ENCODE results near the gene ARL5C. TPM values are rescaled to one million over a fixed set of nuclear protein-coding genes. Genes with fewer than 3 reads are reported as not detected.
A peak's percentile ranks its signal among the peaks of the same experiment; 100 is the strongest.
"Not testable (repeated sequence)": the region's sequence is repeated elsewhere in the genome, so short reads cannot be mapped to it uniquely, and the experiment has no call there.

The ARL5C gene
- total RNA-seq, 1 donor from 2014 or later, result not detected

DNA sequence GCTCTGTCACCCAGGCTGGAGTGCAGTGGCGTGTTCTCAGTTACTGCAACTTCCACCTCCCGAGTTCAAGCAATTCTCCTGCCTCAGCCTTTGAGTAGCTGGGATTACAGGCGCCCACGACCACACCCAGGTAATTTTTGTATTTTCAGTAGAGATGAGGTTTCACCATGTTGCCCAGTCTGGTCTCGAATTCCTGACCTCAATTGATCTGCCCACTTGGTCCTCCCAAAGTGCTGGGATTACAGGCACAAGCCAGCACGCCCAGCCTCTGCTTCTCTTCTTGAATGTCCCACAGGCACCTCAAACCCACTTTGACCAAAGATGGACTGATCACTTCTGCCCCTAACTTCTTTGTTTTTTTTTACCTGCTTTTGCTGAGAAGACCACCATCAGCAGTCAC is 4.6 kb upstream of the ARL5C start:
- no peak for DNase-seq
- ATAC-seq, result no peak
- intact Hi-C loops (cut with micrococcal nuclease), result no loop called here

DNA sequence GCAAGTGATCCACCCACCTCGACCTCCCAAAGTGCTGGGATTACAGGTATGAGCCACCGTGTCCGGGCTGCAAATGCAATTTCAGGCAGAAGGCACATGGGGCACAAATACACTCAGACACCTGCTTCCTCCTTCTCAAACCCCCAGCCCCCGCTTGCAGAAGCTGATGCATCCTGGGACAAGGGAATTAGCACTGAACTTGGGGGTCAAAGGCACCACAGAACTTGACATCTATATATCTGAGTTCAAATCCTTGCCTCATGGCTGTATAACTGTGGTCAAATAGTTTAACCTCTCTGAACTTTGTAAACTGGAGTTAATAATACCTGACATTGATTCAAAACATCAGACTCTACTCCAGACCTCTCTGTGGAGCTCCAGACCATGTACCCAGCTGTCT is 4.1 kb upstream of the ARL5C start:
- intact Hi-C loops (cut with micrococcal nuclease), result no loop called here
- ATAC-seq, result no peak
- no peak for DNase-seq

DNA sequence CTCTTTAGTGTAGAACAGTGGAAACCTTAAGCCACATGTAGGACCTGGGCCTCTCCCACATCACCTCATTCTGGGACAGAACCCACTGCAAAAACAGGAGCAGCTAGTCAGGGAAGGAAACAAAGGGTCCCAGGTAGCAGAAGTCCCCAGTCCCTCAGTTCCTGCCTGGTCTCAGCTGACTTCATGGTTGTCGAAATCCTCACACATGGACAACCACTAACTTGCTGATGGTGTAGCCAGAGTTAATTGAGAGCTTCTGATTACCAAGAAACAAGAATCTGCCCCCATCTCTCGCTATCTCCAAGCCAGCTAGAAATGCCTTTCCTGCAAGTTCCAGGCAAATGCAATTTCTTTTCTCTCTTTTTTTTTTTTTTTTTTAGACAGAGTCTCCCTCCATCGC is 3.6 kb upstream of the ARL5C start:
- intact Hi-C loops (cut with micrococcal nuclease), result no loop called here
- no peak for DNase-seq
- ATAC-seq, result no peak

DNA sequence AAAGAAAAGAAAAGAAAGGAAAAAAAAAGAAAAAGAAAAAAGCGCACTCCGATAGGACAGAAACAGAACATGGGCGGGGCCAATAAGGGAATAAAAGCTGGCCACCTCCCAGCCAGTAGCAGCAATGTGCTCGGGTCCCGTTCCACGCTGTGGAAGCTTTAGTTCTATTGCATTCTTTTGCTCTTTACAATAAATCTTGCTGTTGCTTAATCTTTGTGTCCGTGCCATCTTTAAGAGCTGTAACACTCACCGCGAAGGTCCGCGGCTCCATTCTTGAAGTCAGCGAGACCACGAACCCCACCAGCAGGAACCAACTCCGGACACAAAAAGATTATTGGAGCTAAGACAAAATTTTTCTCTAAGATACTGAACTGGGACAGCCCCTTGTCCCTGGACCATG is 3.1 kb upstream of the ARL5C start:
- DNase-seq (no peak), ATAC-seq (no peak)
- intact Hi-C loops (cut with micrococcal nuclease), result no loop called here

DNA sequence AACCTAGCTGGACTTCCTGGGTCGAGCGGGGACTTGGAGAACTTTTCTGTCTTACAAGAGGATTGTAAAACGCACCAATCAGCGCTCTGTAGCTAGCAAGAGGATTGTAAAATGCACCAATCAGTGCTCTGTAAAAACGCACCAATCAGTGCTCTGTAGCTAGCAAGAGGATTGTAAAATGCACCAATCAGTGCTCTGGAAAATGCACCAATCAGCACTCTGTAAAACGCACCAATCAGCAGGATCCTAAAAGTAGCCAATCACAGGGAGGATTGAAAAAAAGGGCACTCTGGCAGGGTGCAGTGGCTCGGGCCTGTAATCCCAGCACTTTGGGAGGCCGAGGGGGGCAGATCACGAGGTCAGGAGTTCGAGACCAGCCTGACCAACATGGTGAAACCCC is 2.5 kb upstream of the ARL5C start:
- intact Hi-C loops (cut with micrococcal nuclease); DNase-seq: not testable (repeated sequence)

DNA sequence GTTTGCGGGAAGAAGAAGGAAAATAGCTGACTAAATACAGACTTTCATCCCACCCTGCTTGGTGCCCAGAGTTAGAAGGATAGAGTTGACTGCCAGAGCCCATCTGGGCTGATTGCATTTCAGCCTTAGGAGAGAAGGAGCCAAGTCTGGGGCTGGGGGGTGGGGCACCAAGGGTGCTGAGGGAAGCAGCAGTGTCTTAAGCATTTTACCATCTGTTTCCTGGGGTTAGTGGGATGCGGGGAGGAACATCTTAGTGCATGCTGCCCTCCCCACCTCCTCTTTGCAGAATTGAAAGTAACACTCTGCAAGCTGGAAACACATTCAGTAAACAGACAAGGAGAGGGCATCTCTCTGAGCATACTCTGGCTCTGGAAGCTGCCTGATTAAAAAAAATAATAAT is 1.5 kb upstream of the ARL5C start:
- ATAC-seq (peak; percentile 43), DNase-seq (no peak)
- intact Hi-C loops (cut with micrococcal nuclease), result no loop called here

More for the DNA sequence above, 2.5 kb upstream of the ARL5C start:
- not testable (repeated sequence) for ATAC-seq

DNA sequence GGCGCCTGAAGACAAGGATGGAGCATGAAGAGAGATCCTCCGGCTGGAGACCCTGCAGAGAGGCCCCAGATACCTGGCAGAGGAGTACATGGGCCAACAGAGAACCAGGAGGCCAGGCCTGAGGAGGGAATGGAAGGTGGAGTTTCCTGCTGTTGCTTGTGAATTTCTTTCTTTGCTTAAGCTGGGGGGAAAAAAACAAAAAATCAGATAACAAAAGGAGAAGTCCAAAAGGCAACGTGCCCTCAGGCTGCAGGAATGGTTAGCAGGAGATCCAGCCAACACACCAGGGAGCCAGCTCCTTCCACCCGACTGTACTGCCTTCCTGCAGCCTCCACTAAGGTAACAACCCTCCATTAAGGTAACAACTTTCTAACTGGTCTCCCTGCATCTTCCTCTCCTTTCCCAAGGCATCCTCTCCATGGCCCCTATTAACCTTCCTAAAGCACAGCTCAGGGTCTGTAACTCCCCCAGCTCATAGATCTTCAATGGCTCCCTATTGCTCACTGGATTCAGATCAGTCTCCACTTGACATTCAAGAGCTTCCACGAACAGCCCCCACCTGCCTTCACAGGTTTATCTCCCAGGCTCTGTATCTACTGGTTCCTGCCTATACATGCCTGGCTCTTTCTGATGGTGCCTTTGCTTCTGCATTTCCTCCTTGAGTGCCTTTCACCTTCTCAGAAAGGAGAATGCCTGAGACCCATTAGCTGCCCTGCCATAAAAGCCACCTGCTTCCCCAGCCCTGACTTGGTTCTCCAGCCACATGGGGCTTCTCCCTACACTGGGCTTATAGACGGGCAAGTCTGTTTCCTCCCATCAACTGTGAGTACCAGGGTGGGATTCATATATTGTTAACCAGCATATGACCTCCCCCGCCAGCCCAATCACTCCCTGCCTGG is 725 bp upstream of the ARL5C start:
- DNase-seq, result no peak
- intact Hi-C loops (cut with micrococcal nuclease), result no loop called here
- ATAC-seq, result no peak

DNA sequence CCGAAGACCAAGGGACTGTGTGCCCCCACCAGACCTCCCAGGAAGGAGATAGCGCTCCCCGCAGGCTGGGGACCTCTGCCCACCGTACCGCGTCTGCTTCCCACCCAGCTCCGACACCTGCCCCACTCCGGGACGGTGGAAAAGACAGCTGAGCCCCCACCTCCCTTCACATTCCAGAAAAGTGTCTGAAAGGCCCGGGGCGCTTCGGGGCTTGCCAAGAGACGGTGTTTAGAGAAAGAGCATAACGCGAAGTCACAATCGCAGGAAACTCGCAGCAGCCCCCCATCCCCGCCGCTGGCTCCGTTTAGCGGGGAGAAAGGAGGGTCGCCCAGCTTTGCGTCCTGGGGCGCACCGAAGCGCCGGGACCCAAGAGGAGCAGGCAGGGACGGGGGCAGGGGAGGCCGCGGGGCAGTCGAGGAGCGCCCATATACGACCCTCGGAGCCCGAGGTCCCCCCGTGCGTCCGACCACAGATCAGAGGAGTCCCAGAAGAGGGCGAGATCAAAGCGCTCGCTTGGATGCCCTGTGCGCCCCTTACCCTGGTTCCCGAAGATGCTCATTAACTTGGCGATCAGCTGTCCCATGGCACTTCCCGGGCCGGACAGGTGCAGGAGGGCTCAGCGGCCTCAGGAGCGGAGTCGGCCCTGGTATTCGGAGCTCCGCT is 652 bp downstream of the ARL5C start:
- DNase-seq (no peak), ATAC-seq (peak; percentile 25)
- intact Hi-C loops (cut with micrococcal nuclease), result no loop called here

DNA sequence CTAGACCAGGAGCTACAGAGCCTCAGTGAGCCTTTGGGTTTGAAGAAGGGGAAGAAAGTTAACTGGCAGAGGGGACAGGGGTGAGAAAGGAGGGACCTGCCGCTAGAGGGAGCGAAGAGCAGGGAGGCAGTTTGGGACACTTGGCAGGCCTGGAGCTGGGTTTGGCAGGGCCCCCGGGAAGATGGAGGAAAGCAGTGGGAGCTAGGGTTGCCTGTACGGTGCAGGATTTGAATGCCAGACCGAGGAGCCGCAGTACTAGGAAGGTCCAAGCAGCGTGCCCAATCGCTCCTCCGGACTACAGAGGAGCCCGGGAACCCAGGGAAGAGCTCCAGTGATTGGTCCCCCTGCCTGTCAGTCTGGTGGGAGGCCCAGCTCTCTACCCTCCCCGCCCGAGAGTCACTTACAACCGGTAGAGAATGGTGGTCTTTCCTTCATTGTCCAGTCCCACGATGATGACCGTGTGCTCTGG is 1.3 kb downstream of the ARL5C start:
- peak; percentile 93 for DNase-seq
- intact Hi-C loops (cut with micrococcal nuclease), result no loop called here
- ATAC-seq, result peak; percentile 94

DNA sequence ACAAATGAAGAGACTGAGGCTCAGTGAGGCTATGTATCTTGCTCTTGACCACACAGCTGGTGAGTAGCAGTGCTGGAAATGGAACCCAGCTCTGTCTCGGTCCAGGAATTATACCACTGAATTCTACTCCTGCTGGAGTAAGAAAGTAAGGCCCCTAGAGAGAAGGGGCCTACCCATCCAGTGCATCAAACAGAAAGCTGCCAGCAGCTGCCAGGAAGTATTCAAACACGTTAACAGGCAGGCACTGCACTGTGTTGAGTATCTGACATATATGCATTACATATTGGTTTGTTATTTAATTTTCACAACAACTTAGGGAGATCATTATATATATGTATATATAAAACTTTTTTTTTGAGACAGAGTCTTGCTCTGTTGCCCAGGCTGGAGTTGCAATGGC is 4.0 kb downstream of the ARL5C start:
- DNase-seq, result no peak
- no peak for ATAC-seq
- intact Hi-C loops (cut with micrococcal nuclease), result no loop called here

DNA sequence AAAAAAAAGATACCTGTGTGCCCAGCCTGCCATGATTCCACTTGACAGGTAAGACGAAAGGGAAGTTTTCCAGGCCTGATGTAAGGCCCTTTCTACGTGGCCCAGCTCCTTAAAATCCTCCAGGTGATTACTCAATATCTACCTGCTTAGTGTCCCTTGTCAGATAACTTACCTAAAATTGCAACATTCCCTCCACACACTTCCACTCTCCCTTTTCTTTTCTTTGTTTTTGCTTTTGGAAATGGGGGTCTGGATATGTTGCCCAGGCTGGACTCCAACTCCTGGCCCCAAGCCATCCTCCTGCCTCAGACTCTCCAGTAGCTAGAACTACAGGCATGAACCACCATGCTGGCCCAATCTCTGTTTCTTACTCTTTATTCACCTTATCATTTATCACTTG is 7.3 kb downstream of the ARL5C start:
- ATAC-seq, result no peak
- no peak for DNase-seq
- intact Hi-C loops (cut with micrococcal nuclease), result no loop called here

DNA sequence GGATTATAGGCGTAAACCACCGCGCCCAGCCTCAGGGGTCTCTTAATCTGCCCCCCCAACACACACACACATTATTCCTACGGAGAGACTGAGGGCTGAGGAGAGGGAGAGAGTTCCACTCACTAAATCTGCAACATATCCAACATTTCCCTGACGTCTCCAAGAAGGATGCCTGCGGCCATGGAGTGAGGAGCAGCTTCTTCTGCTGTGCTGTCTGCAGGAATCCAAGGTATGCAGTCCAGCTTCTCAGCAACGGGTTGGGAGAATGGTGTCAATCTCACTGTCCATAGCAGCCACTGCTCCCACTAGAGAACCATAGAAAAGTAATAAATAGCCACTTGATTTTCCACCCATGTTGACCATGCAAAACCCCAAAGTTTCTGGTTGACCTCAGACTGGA is 9.5 kb downstream of the ARL5C start:
- intact Hi-C loops (cut with micrococcal nuclease), result no loop called here
- ATAC-seq (no peak), DNase-seq (peak; percentile 9)

DNA sequence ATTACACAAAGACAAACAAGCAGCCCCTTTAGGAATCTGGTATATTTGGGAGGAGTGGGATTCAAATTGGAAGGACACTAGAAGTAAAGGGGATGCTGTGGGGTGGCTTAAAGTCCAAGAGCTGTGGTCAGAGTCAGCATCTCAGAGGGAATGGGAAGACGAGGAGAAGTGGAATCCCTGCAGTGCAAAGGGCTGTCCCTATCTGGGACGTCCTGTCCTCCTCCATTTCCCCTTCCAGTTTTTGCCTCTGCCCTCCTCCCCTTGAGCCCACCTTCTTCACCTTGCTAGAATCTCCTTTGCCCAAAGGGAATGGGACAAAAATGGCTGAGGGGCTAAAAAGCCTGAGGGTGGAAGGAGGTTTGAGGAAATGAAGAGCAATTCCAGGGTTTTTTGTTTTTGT is 10.3 kb downstream of the ARL5C start:
- intact Hi-C loops (cut with micrococcal nuclease), result no loop called here
- no peak for ATAC-seq

DNA sequence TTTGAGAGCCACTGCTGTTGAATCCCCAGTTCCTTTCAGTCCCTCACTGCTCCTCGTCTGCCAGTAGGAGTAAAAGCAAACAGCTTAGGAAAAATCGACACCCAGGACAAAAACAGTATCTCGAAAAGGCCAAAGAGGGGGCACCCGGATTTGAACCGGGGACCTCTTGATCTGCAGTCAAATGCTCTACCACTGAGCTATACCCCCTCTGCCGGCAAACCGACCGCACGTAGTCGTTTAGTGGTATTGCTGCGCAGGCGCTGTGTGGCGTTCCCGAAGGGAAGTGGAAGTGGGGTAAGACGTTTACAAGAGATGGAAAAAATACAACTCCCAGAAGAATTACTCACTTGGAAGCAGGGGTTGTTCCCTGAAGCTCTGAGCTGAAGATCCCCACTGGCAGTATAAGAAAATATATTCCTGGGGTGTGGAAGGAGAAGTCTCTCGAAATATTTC is 12.3 kb downstream of the ARL5C start:
- peak; percentile 91 for DNase-seq
- ATAC-seq, result peak; percentile 84
- intact Hi-C loops (cut with micrococcal nuclease), result loop anchor here (5.0 kb wide), 1 partner anchor 171 kb away; no protein-coding TSS in a partner anchor

More for the DNA sequence above, 10.3 kb downstream of the ARL5C start:
- DNase-seq, result peak; percentile 2

DNA sequence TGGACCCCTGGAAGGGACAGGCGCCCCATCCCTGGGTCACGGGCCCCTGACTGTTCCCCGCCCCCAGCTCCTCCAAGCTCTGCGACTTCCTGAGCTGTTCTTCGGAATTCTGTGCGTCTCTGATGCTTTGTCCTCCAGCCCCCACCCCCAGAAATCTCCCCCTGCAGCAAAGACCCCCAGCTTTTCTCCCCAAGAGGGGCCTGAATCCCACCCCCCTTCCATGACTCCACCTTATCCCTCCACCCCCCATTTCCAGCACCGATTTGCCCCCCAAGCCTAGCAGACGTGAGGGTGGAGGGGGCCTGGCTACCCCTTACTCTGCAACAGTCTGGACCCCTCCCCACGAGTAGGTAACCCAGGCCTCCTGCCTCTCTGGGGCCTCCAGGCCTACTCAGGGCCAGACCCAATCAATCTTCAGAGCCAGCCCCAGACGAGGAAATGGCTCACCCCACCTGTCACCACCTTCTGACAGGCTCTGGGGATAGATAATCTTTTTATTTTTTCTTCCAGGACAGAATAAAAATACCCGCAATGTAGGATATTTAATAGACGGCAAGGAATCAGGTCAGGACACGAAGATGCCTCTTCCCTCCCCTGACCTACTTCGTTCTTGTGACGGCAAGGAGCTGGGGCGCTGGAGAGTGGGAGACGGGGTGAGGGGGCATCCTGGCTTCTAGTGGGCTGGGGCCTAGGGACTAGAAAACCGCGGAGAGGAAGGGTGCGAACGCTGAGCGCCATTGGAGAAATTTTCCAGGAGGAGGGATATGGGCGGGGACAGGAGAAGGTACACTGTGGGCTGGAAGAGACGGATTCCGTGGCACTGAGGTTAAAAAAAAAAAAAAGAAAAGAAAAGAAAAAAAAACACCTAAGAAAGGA is 13.8 kb downstream of the ARL5C start:
- intact Hi-C loops (cut with micrococcal nuclease), result loop anchor here (5.0 kb wide), 1 partner anchor 170 kb away; no protein-coding TSS in a partner anchor
- DNase-seq, result peak; percentile 53
- ATAC-seq, result peak; percentile 29

DNA sequence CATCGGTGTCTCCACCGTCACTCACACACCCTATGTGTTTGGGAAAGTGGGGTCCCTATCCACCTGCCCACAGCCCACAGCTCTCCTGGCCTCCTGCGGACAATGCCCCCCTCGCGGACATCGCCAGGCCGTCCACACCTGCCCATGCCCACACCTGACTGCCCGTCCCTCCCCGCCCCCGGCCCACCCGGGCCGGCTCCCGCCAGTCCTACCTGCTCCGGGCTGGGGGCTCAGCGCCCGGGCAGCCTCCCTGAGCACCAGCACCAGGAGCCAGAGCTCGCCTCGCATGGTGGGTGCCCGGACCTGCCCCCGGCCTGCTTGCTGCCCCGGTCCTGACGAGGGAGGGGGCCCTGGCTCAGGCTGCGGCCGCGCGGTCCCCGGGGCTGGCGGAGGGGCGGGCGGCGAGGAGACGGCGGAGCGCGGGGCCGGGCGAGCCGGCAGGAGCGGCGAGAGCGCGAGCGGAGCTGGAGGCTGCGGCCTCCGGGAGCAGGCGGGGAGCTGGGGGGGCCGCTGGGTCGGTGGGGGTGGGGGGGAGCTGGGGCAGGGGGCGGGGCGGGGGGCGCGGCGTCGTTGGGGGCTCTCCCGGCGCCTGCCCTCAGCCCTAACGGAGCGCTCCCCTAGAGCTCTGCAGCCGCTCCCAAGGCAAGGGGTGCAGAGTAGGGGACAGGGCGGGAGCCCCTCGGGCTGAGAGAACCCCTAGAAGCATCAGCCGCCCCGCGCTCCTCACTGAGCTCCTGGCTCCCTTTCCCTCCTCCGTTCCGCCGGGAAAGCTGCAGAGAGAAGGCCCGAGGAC is 14.6 kb downstream of the ARL5C start, which contains the start of gene PLXDC1:
PLXDC1 (minus strand) TSS at position 488 of the 793 bp plus-strand sequence; CDS start at position 288, 200 bp downstream.
- DNase-seq, result peak; percentile 47
- intact Hi-C loops (cut with micrococcal nuclease), result loop anchor here (5.0 kb wide), 1 partner anchor 169 kb away; no protein-coding TSS in a partner anchor
- no peak for ATAC-seq

DNA sequence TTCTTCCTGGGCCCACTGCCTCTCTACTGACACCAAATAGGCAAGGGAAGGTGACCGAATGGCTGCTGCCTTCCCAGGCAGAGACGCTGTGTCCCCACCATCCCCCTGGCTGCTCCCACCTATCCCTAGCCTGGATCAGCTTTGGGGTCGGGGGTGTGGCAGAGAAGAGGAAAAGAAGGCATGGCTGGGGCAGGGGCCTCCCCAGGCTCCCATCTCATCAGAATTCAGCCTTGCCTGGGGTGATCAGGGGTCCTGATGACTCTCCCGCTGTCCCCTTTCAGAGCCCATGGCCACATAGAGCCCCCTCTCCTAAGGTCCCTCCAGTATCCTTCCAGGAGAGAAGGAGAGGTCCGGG is 15.2 kb downstream of the ARL5C start:
- ATAC-seq (no peak), DNase-seq (no peak)
- intact Hi-C loops (cut with micrococcal nuclease), result loop anchor here (5.0 kb wide), 1 partner anchor 168 kb away; no protein-coding TSS in a partner anchor

DNA sequence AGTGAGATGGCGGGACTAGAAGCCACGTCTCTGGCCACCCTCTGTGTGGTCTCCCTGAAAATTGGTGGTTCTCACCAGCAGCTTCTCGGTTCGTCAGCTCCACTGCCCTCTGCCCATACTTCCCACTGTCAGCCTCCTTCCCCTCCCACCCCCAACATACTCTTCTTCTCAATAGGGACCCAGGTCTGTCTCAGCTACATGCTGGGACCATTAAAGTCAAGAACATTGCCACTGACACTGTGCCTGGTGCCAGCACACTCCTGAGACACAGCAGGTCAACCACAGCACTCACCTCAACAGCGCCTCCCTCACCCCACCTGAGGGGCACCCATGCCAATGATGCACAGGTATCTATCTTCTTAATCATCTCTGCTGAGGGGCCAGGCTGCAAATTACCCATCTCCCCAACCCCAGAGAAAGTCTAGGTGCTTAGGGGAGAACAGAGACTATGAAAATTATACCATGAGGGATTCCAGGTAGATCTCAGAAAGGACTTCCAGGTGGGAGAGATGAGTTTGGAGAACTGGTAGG is 15.8 kb downstream of the ARL5C start:
- intact Hi-C loops (cut with micrococcal nuclease), result loop anchor here (5.0 kb wide), 1 partner anchor 168 kb away; no protein-coding TSS in a partner anchor
- no peak for DNase-seq
- no peak for ATAC-seq

Data from left ventricle myocardium superior (tissue), 1 donor.